ENCODE results near the gene MICAL1.

Gene MICAL1

GRCh38 chr6:109478841-109479624, 23.5 kb upstream of the MICAL1 start:
- peaks cover 4% of the 10 kb centered on the region for H3K36me3 ChIP-seq (ENCODE audit: control insufficient read depth, insufficient read depth, low read length)
- no peak for DNase-seq (ENCODE audit: extremely low read depth, insufficient read length)
- H3K4me3 ChIP-seq (replicated peaks; ENCODE audit: low read depth, low read length): peak overlapping the region; percentile 59
- H3K27me3 ChIP-seq (replicated peaks; ENCODE audit: control insufficient read depth, insufficient read depth, low read length): no peaks in the 10 kb centered on the region
- TF ChIP-seq CTCF (IDR thresholded peaks at IDR 0.05; ENCODE audit: insufficient read depth, low read length, poor library complexity, severe bottlenecking): no peak

DNA sequence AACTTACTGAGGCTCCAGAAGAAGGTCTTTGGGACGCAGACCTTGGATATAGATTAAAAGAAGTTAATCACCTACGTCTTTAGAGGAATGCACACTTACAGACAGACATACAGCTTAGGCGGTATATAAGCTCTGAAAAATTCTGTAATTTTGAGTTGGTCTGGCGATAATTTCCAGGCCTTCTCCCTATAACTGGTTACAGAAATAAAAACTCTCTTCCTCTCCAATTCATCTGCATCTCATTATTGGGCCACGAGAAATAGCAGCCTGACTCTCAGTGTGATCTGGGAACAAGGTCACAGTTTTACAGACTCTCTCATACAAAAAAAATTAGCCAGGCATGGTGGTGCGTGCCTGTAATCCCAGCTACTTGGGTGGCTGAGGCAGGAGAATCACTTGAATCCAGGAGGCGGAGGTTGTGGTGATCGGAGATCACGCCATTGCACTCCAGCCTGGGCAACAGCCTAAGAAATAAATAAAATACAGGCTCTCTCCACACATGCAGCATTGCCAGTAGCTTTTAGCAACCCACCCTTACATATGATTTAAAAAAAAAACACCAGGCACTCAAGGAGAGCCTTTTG, 22.7 kb upstream of the MICAL1 start:
- DNase-seq (ENCODE audit: extremely low read depth, insufficient read length): no peak
- Histone ChIP-seq H3K36me3 (ENCODE audit: control insufficient read depth, insufficient read depth, low read length) (peaks cover 4% of the 10 kb centered on the region), H3K4me3 (replicated peaks; ENCODE audit: low read depth, low read length) (peak overlapping the region; percentile 40)

GRCh38 chr6:109477725-109478124, 22.2 kb upstream of the MICAL1 start:
- no peak for TF ChIP-seq CTCF (IDR thresholded peaks at IDR 0.05; ENCODE audit: insufficient read depth, low read length, poor library complexity, severe bottlenecking)
- DNase-seq (ENCODE audit: extremely low read depth, insufficient read length): no peak
- H3K27me3 ChIP-seq (replicated peaks; ENCODE audit: control insufficient read depth, insufficient read depth, low read length): no peaks in the 10 kb centered on the region
- H3K4me3 ChIP-seq (replicated peaks; ENCODE audit: low read depth, low read length): no peak overlapping the region; the same call in 1 of the 2 replicates
- H3K36me3 ChIP-seq (ENCODE audit: control insufficient read depth, insufficient read depth, low read length): peaks cover 4% of the 10 kb centered on the region

More for the DNA sequence above, 22.7 kb upstream of the MICAL1 start:
- H3K27me3 ChIP-seq (replicated peaks; ENCODE audit: control insufficient read depth, insufficient read depth, low read length): no peaks in the 10 kb centered on the region
- TF ChIP-seq CTCF (IDR thresholded peaks at IDR 0.05; ENCODE audit: insufficient read depth, low read length, poor library complexity, severe bottlenecking): no peak

- Histone ChIP-seq H3K4me3 (replicated peaks; ENCODE audit: low read depth, low read length) (no peak overlapping the region), H3K36me3 (ENCODE audit: control insufficient read depth, insufficient read depth, low read length) (peaks cover 4% of the 10 kb centered on the region), H3K27me3 (replicated peaks; ENCODE audit: control insufficient read depth, insufficient read depth, low read length) (no peaks in the 10 kb centered on the region)
- TF ChIP-seq CTCF (IDR thresholded peaks at IDR 0.05; ENCODE audit: insufficient read depth, low read length, poor library complexity, severe bottlenecking): no peak
- DNase-seq (ENCODE audit: extremely low read depth, insufficient read length): no peak
Measured at GRCh38 chr6:109477184-109477583, 21.6 kb upstream of the MICAL1 start.

DNA sequence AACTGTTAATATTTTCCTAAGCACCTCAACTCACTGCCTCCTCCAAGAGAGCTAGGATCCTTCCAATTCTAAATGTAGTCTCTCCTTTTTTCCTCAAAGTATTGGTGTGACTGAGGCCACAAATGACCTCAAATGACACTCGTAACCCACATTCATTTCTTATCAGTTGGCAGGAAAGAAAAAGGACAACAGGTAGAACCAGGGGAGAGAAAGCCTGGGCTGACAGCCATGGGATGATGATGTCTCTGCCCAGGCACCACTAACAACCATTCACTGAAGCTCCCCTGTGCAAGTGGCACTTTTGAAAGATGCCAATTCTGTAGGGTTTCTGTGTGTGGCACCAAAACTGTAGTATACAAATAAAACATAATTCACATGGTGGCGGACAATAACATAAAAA, 20.1 kb upstream of the MICAL1 start:
- Histone ChIP-seq H3K36me3 (ENCODE audit: control insufficient read depth, insufficient read depth, low read length) (peaks cover 11% of the 10 kb centered on the region), H3K4me3 (replicated peaks; ENCODE audit: low read depth, low read length) (no peak overlapping the region), H3K27me3 (replicated peaks; ENCODE audit: control insufficient read depth, insufficient read depth, low read length) (no peaks in the 10 kb centered on the region)
- TF ChIP-seq CTCF (IDR thresholded peaks at IDR 0.05; ENCODE audit: insufficient read depth, low read length, poor library complexity, severe bottlenecking): no peak
- DNase-seq (ENCODE audit: extremely low read depth, insufficient read length): no peak
